ENCODE data around the gene FBXL14.
"Not testable (repeated sequence)": the region's sequence is repeated elsewhere in the genome, so short reads cannot be mapped to it uniquely, and the experiment has no call there.

The FBXL14 gene

GRCh38 chr12:1619587-1619986 is 25.2 kb upstream of the FBXL14 start:
- no peak for DNase-seq (ENCODE audit: low read depth in 2 of 2)

GRCh38 chr12:1619159-1619558 is 24.8 kb upstream of the FBXL14 start:
- no peak for DNase-seq (ENCODE audit: low read depth in 2 of 2)

GRCh38 chr12:1618489-1618888 is 24.1 kb upstream of the FBXL14 start:
- DNase-seq (ENCODE audit: low read depth in 2 of 2), result no peak

GRCh38 chr12:1616233-1617066 is 22.1 kb upstream of the FBXL14 start:
- DNase-seq (ENCODE audit: low read depth in 2 of 2), result no peak

GRCh38 chr12:1614360-1614759 is 20.0 kb upstream of the FBXL14 start:
- DNase-seq (ENCODE audit: low read depth in 2 of 2), result no peak

GRCh38 chr12:1613860-1614259 is 19.5 kb upstream of the FBXL14 start:
- DNase-seq (ENCODE audit: low read depth in 2 of 2), result no peak

- DNase-seq (ENCODE audit: low read depth in 2 of 2), result peak; percentile 89
Observed at GRCh38 chr12:1611803-1612572, 17.6 kb upstream of the FBXL14 start.

- no peak for DNase-seq (ENCODE audit: low read depth in 2 of 2)
Observed at GRCh38 chr12:1610072-1610643, 15.8 kb upstream of the FBXL14 start.

- DNase-seq (ENCODE audit: low read depth in 2 of 2), result no peak
Observed at GRCh38 chr12:1608713-1609119, 14.3 kb upstream of the FBXL14 start.

- DNase-seq (ENCODE audit: low read depth in 2 of 2), result peak in 1 of 2 experiments; percentile 31
Observed at GRCh38 chr12:1607940-1608712, 13.7 kb upstream of the FBXL14 start.

GRCh38 chr12:1606021-1606622 is 11.7 kb upstream of the FBXL14 start:
- peak in 1 of 2 experiments; percentile 76 for DNase-seq (ENCODE audit: low read depth in 2 of 2)

GRCh38 chr12:1605129-1606020 is 11.0 kb upstream of the FBXL14 start:
- DNase-seq (ENCODE audit: low read depth in 2 of 2), result peak in 1 of 2 experiments; percentile 56

- DNase-seq (ENCODE audit: low read depth in 2 of 2), result no peak
Observed at GRCh38 chr12:1604464-1604863, 10.1 kb upstream of the FBXL14 start.

- no peak for DNase-seq (ENCODE audit: low read depth in 2 of 2)
Observed at GRCh38 chr12:1603269-1603993, 9.1 kb upstream of the FBXL14 start.

- DNase-seq (ENCODE audit: low read depth in 2 of 2), result not testable (repeated sequence)
Observed at GRCh38 chr12:1602706-1603105, 8.3 kb upstream of the FBXL14 start.

- no peak for DNase-seq (ENCODE audit: low read depth in 2 of 2)
Observed at GRCh38 chr12:1598757-1599156, 4.4 kb upstream of the FBXL14 start.

- no peak for DNase-seq (ENCODE audit: low read depth in 2 of 2)
Observed at GRCh38 chr12:1595690-1596347, 1.4 kb upstream of the FBXL14 start.

GRCh38 chr12:1595026-1595561 is 713 bp upstream of the FBXL14 start:
- DNase-seq (ENCODE audit: low read depth in 2 of 2), result no peak

GRCh38 chr12:1594006-1594260 is 448 bp downstream of the FBXL14 start:
- DNase-seq (ENCODE audit: low read depth in 2 of 2), result no peak
